Measurements from ENCODE around the gene ST8SIA2.
"Not testable (repeated sequence)": the region's sequence is repeated elsewhere in the genome, so short reads cannot be mapped to it uniquely, and the experiment has no call there.

Gene ST8SIA2

DNA sequence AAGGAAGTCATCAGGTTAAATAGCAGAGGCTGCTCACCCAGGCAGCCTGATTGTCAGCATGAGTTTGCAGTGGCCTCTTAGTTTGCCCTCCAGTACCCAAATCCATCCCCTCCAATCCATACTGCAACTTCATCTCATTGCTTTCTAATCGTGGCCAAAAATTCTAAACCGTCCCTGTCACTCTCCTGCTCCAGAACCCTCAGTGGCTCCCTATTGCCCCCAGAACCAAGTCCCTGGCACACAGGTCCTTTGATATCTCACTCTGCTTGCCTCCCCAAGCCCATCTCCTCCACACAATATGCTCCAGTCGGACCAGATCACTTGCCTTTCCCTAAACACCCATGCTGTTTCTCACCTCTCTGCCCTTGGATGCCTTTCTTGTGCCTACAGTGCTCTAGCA, 49.7 kb downstream of the ST8SIA2 start:
- no peak for DNase-seq (ENCODE audit: low spot score)

DNA sequence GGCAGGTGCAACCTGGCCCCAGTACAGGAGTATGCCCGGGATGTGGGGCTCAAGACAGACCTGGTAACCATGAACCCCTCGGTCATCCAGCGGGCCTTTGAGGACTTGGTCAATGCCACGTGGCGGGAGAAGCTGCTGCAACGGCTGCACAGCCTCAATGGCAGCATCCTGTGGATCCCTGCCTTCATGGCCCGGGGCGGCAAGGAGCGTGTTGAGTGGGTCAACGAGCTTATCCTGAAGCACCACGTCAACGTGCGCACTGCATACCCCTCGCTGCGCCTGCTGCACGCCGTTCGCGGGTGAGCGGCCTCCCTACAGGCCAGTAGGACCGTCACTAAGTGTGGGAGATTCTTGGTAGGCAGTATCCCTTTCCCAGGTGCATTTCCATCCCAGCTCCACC, 51.0 kb downstream of the ST8SIA2 start:
- no peak for DNase-seq (ENCODE audit: low spot score)

DNA sequence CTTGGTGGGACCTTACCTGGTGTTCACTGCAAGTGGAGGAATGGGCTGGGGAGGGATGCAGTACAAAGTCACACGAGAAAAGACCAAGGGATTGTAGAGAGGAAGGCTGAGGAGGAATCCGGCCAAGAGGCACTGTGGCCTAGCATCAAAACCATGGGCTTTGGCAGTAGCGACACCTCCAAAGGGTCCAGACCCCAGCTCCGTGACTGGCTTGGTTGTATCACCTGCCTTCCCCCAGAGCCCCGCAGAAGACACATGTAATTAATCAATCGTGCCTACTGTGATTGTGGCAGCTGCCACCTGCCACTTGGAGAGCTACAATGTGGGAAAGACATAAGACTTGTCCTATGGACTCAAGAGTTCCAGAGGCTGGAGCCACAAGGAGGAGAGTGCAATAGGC, 54.7 kb downstream of the ST8SIA2 start:
- DNase-seq (ENCODE audit: low spot score): no peak

DNA sequence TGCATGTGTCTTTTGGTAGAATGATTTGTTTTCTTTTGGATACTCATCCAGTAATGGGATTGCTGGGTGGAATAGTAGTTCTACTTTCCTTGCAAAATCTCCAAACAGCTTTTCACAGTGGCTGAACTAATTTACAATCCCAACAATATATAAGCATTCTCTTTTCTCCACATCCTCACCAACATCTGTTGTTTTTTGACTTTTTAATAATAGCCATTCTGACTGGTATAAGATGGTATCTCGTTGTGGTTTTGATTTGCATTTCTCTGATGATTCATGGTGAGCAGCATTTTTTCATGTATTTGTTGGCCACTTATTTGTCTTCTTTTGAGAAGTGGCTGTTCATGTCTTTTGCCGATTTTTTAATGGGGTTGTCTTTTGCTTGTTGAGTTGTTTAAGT, 55.8 kb downstream of the ST8SIA2 start:
- DNase-seq (ENCODE audit: low spot score): no peak

DNA sequence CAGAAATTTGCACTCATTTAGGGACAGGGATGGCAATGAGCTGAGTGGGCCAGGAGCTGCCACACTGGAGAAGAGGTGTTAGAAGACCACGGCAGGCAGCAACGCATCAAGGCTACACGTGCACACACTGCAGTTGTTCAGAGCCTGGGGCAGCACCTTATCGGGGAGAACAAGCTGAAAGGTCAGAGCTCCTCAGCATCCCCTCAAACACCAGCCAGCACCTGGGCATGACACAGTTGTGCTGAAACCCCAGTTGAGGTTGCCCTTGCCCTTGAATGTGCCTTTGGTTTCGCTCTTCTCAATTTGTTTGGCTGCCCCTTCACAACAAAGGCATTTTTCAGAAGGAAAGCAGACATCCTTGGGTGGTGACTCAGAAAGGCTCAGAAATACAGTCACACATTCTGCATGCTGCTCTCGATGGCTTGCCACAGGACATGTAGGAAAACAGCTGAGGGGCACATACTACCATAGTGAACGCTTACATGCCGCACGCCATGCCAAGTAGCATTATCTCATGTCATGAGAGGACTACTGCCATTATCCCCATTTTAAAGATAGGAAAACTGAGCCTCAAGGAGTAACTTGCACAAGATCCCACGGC, 57.6 kb downstream of the ST8SIA2 start:
- no peak for DNase-seq (ENCODE audit: low spot score)

DNA sequence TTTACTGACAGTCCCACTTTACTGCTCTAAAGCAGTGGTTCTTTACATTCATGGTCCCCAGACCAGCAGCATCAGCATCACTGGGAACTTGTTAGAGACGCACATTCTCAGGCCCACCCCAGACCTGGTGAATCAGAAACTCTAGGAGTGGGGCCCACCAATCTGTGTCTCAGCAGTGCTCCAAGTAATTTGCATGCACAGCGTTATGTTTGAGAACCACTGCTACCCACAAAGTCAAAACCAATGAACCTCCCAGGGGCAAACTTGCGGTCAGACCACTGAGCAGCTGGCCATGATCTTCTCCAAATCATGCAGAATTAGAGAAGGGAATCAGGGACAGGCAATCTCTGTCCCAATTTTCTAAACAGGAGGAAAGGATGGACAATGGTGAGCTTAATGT, 58.5 kb downstream of the ST8SIA2 start:
- DNase-seq (ENCODE audit: low spot score): no peak

DNA sequence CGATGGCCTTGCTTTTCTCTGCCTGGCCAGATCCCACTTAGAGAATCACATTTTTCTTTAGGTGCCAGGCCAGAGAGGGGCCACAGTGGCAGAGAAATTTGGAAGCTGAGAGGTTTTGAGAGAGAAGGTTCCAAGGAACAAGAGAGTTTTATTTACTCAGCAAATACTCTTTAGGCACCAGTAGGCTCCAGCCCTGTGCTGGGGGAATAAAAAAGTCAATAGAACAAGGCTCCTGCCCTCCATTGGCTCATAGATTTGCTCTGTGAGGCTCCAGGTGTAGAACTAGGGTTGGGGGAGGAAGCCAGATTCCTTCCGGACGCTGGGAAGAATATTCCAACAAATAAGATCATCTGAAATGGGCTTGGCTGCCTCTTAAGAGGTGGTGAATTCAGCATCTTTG, 59.9 kb downstream of the ST8SIA2 start:
- DNase-seq (ENCODE audit: low spot score): no peak

DNA sequence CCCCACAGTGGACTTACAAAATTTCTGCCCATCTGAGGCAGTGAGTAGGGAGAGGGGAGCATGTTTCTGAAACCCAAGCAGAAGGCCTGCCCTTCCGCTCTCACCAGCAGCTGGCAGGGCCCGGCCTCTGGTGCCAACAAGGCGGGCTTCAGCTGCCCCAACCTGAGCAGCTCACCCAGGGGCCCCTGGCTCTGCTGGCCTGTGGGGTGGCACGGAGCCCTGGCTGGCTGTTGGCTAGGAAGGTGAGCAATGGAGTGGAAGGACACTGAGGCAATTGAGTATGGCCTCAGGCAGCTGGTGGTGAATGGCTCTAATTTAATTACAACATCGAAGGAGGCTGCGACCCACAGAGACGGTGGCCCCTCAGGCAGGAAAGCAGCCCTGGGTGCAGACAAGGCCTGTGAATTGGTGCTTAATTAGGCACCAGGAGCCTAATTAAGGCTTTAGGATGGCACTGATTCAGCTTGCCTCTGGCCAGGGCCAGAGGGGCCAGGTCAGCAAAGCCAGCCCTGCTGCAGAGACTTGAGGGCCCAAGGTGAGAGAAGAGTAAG, 60.9 kb downstream of the ST8SIA2 start:
- no peak for DNase-seq (ENCODE audit: low spot score)

DNA sequence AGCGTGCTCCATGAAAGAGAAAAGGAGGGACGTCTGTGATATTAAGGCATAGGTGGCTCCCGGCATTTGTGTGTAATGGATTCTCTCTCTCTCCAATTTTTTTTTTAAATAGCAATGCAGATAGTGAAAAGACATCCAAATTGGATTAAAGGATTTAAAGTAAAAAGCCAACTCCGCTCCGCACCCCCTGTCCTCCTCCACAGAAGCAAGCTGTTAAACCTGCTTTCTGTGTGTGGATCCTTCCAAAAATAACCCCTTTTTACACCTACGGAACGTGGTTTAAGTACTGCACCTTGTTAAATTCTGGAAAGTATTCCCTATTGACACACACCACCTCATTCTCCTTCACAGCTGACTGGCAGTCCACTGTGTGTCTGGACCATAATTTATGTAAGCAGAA, 61.6 kb downstream of the ST8SIA2 start:
- DNase-seq (ENCODE audit: low spot score): no peak

DNA sequence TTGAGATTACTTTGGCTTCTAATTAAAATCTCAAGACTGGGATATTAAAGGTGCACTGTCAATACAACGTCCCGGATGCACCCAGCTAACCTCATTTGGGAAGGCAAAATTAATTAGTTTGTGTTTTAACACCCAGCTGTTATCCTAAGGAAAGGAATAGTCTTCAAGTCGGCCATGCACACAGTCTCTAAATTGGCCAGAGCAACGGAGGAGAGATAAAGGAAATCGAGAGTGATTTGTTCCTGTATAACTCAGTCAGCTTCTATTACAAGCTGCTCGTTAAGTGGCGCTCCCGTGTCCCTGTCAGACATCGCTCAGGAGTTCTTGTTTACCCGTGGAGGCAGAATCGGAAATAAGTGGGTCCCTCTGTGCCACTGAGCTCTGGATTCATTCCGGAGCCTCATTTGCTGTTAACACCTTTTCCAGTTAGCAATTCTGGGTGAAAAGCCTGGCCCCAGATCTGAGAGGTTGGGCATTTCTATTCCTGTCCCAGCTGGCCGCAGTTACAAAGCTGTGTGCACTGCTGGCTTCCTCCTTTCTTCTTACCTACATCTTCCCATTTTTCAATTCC, 63.9 kb downstream of the ST8SIA2 start:
- no peak for DNase-seq (ENCODE audit: low spot score)

DNA sequence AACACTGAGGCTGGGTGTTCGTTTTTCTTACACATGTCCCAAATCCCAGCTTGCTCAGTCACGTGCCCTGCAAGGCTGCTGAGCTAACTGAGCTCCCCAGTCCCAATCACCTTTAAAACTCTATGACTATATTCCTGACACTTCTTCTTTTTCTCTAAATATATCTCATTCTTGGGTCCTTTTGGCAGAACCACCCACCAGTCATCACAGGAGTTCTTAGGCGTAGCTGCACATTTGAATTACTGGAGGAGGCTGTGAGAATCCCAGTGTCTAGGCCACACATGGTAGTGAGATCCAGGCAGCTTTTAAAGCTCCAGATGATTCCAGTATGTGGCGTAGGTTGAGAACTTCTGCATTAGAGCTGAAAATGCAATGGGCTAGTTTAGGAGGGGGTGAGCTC, 66.3 kb downstream of the ST8SIA2 start:
- DNase-seq (ENCODE audit: low spot score): no peak

DNA sequence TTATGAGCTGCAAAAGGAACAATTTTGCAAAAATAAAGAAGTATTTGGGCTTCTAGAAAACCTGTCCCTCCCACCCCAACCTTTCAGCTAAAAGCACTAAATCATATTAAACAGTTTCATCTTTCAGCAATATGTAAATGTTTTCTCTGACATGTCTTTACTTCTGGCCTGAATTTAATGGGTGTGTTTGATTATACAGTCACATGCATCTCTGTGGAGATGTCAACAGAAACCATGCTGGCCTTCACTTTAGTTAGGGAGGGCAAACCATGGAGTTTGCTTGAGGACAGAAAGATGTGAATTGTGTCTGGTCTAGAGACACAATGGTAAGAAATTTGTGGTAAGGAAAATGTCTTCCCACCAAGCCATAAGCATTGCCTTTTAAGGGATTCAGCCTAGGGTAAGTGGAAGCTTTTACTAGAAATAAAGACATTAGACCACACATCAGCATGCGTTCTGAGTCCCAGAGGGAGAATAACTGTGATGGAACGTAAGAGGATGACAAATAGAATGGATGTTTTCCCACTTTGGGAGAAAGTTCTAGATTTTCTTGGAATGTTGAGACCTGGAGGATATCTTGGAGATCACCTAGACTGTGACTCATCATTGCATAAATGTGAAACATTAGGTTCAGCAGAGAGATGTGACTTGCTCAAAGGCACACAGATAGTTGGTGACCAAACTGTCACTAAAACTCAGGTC, 68.9 kb downstream of the ST8SIA2 start:
- DNase-seq (ENCODE audit: low spot score): no peak

DNA sequence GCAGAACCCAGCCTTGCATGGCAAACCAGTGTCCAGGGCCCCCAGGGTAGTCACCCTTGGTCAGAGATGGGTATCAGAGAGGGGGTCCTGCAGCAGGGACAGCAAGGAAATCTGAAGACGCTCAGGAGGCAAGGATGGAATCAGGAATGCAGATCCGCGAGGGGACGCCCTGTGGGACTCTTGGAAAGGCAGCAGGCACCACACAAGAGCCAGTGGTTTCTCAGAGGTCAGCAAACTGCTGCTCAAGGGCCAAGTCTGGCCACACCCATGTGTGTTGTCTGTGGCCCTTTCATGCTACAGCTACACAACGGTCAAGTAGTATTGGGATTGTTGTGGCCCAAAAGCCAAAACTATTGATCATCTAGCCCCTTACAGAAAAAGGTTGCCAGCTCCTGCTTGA, 69.7 kb downstream of the ST8SIA2 start:
- DNase-seq (ENCODE audit: low spot score): no peak

DNA sequence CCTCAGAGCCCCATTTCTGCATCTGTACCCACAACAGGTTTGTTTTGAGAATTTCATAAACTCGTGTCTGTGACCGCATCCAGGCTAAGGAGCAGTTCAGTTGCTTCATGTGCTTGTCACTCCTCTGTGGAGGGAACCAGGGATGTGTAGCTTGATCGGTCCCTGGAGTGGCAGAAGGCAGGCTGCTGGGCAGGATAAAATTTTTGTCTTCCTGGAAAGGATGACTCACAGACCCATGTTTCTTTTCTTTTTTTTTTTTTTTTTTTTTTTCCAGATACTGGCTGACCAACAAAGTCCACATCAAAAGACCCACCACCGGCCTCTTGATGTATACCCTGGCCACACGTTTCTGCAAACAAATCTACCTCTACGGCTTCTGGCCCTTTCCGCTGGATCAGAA, 70.1 kb downstream of the ST8SIA2 start:
- DNase-seq (ENCODE audit: low spot score): no peak

DNA sequence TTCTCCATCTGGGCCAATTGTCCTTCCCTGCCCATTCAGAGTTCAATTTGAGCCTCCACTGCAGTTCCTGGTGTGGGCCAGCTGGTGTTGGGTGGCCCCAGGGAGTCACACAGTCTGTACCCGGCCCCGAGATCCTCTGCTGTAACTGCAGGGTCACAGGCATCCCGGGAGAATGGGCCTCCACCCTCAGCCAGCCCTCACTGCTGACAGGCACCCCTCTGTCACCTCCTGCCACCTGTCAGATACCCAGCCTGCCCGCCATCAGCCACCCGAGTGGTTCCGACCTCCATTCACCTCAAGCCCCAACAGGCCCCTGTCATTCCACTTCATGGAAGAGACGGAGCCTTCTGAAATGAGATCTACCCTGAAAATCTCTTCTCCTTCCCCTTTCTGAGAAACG, 73.2 kb downstream of the ST8SIA2 start:
- no peak for DNase-seq (ENCODE audit: low spot score)

DNA sequence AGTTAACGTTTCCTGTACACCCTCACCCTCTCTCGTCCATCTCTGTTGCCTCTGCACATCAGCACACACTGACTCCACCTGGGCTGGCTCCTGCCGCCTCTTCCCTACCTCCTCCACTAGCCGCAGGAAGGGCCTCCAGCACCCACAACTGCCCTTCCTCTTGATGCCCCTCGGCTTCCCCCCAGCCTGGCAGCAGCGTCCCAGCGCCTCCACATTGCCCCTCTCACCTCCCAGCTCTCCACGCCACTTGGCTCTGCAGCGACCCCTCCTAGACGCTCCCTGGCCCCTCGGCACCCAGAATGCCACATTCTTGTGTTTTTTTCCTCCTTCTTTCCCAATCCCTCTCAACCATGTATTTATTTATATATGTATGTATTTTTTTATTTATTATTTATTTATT, 73.6 kb downstream of the ST8SIA2 start:
- no peak for DNase-seq (ENCODE audit: low spot score)

DNA sequence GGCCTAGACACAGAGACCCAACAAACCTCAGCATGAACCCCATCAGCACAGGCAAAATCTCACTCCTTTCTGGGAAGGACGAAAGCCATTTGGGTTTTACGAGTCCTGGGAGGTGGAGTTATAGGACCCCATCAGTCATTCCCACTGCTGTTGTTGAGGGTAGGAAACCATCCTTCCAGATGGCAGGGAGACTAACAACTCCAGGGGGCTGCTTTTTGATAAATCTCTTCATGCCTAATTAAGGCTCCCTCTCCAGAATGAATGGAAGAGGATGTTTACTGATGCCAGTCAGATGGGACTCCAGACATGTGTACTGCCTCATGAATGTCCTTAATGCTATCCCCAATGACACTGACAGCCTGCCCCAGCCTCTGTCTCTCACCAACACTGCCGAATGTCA, 75.3 kb downstream of the ST8SIA2 start:
- no peak for DNase-seq (ENCODE audit: low spot score)

DNA sequence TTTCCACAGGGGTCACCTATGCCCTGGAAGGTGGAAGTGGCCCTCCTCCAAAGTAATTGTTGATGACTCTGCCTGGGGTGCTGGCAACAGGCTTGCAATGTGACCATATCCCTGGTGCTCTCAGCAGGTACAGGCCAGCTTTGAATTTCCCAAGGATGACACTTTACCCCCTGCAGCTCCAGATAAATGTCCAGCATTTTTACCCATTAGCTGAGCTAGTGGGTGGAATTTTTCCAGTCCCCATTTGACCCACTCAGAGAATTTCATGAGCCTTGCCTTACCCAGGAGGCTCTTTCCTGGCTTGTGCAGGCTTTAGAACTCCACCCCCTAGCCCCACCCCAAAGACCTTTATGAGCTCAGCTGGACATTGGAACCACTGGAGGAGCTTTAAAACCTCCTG, 77.6 kb downstream of the ST8SIA2 start:
- no peak for DNase-seq (ENCODE audit: low spot score)

DNA sequence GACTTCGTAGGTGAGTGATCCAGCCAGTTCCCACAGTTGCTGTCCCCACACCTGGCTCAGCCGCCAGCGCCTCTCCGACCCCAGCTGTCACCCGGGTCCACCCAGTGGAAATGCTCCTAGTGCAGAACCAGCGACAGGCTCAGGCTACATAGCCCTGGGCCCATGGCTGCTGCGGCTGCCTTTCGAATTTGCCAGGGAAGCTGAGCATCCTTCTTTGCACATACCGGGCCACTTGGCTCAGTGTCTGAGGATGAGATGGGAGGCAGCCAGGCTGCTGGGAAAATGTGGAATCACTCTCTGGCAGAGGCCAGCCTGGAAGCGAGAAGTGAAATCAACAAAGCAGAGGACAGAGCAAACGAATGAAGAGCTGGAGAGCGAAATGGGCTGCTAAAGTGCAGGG, 80.1 kb downstream of the ST8SIA2 start:
- DNase-seq (ENCODE audit: low spot score): no peak

DNA sequence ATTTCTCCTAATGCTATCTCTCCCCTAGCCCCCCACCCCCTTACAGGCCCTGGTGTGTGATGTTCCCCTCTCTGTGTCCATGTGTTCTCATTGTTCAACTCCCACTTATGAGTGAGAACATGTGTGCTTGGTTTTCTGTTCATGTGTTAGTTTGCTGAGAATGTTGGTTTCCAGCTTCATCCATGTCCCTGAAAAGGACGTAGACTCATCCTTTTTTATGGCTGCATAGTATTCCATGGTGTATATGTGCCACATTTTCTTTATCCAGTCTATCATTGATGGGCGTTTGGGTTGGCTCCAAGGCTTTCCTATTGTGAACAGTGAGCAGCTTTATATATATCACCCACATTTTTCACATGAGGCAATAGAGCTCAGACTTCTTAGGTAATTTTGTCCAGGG, 86.0 kb downstream of the ST8SIA2 start:
- DNase-seq (ENCODE audit: low spot score): not testable (repeated sequence)

DNA sequence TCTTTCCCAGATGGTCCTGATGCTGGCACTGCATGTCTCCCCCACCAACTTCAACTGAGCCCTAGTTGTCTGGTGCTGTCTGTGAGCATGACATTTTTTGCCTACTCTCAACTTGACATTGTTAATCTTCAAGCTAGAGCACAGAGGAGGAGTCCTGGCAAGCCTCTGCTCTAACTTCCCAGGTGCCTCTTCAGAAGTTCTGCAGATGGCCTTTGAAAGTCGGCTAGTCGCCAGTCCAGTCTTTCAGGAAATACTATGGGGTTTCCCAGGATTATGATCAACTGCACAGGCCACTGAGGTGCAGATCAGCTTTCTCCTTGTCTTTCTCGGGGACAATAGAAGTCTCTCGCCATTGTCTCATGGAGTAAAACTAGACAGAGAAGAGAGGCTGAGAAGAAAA, 86.7 kb downstream of the ST8SIA2 start:
- no peak for DNase-seq (ENCODE audit: low spot score)

DNA sequence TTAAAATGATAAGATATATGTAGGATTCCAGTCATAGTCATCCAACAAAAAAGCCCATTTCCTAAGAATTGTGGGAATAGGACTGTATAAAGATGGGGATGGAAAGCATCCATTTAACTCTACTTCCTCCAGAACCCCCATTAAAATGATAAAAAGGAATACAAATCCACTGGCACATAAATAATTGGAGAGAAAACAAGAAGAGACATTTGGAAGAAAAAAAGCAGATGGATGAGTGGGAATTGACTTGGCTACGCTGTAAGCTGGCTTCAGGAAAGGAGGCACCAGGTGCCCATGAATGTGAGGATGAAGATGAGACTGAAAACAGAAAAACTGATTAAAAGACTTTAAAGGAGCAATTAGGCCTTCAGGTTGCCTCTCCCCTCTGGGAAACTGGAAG, 91.8 kb downstream of the ST8SIA2 start:
- no peak for DNase-seq (ENCODE audit: low spot score)

DNA sequence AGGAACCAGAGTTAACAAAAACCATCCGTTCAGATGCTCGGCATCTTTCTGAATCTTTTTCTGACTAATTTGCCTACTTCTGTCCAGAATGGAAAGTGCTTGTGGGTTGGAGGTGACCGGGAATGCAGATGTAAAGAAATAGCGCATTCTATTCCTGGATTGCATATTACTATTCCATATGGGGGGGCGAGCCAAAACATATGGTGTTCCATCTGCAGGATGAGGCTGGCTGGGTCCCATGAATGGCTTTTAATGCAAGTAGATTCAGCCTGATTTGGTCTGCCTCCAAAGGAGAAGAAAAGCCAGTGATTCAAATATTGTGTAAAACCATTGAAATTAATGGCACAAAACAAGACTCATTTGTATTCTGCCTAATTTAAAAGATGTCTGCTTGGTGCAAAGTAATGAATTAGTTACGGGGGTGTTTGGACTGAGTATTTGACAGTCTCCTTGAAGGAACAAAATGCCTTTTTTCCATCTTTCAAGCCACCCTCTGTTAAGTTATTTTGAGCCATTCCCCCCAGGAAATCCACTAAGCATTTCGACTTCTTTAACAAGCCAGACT, 99.0 kb downstream of the ST8SIA2 start:
- DNase-seq (ENCODE audit: low spot score): peak; percentile 16
